T1000 (cell line): ENCODE data around the gene RAD51B.

ENCODE experiments used
- DNase-seq: peaks from one replicate; lab custom pipeline; 2025; ENCODE audit warnings: mixed read lengths; lab: John Stamatoyannopoulos, UW

Gene RAD51B

GRCh38 chr14:67835596-67835995 is 16.0 kb downstream of the RAD51B start:
- DNase-seq, result no peak

DNA sequence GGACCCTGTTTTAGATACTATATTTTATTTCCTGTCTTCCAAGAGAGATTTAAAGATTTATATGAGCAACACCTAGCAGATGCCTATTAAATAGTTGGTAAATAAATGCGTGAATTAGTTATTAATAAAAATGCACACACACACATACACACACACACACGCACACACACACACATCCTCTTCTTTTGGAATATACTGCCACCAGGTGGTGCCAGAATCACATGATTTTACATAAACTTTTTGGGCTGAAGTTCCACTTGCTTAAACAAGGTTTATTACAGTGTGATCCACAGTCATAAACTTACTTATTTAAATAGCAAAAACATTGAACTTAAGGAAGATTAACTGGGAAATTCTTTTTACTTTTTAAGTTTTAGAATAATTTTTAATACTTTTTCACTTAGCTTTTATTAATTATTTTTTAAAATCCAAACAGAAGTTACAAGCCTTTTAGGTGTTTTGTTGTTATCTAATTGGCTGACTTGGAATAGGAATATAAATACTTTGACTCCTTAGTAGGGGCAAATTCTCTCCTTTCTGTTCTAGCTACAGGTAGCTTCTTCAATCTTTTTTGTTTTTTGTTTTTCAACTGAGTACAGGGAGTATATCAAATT is 17.5 kb downstream of the RAD51B start:
- no peak for DNase-seq

- no peak for DNase-seq
Measured at GRCh38 chr14:67846029-67846610, 26.5 kb downstream of the RAD51B start.

DNA sequence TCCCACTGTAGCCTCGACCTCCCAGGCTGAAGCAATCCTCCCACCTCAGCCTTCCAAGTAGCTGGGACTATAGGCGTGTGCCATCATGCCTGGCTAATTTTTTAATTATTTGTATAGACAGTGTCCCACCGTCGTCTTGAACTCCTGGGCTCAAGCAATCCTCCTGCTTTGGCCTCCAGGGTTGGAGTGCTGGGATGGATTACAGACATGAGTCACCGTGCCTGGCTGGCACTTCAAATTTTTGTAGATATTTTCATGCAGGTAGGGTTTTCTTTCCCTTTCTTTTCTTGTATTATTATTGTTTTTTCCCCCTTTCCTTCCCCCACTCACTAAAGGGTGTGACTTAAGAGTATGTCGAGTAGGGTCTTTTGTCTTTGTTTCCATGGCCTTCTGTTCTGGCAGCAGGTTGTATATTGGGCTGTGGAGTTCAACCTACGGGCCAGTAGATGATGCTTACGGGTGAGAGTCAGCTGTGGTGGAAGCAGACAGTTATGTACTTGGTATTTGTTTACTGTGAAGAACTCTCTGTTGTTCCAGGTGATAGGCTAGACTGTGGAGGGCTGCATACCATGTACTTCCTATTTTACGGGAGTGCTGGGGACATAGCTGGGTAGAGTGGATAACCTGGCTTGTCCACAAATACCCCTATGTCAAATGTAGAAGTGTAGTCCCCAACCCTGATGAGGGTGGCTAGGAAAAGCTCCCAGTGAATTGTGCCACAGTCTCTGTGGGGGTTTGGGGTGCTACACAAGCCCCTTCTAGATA is 30.7 kb downstream of the RAD51B start:
- no peak for DNase-seq

- DNase-seq, result no peak
Measured at GRCh38 chr14:67851785-67852410, 32.3 kb downstream of the RAD51B start.

DNA sequence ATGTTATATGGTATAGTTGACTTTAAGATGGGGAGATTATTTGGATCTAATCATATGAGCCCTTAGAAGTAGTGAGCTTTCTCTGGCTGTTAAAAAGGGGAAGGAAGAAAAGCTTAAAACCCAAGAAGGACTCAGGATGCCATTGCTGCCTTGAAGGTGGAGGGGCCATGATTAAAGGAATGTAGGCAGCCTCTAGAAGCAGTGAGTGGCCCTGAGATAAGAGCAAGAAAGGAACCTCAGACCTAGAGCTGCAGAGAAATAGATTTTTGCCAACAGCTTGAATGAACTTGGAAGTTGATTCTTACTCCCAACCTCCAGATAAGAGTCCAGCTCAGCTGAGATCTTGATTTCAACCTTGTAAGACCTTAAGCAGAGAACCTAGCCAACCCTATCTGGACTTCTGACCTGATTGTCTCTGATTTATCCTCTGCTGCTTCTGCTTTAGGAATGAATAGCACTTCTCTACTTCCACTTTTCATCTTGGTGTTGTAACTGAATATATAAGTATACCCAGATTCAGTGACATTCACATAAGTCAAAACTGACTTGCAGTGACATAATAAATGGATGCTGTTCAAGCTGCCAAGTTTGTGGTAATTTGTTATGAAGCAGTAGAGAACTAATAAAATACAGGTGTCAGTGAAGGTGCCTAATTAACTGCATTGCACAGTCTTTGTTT is 33.5 kb downstream of the RAD51B start:
- no peak for DNase-seq

GRCh38 chr14:67853715-67854114 is 34.1 kb downstream of the RAD51B start:
- no peak for DNase-seq

DNA sequence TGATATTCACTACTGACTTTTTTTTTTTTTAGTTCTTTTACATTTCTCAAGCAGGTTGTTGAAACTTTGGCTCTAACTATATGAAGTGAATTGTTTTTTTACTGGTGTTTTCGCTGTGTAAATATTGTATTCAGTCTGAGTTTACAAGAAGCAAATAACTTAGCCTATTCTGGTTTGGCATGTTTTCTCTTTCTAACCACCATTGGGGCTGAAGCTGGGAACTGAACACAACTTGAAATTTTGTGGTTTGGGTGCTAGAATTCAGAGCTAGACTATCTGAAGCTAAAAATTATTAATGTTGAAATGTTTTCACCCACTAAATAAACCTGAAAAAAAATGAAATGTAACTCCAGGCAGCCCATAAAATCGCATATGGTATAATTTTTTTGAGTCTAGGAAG is 37.2 kb downstream of the RAD51B start:
- DNase-seq, result no peak

DNA sequence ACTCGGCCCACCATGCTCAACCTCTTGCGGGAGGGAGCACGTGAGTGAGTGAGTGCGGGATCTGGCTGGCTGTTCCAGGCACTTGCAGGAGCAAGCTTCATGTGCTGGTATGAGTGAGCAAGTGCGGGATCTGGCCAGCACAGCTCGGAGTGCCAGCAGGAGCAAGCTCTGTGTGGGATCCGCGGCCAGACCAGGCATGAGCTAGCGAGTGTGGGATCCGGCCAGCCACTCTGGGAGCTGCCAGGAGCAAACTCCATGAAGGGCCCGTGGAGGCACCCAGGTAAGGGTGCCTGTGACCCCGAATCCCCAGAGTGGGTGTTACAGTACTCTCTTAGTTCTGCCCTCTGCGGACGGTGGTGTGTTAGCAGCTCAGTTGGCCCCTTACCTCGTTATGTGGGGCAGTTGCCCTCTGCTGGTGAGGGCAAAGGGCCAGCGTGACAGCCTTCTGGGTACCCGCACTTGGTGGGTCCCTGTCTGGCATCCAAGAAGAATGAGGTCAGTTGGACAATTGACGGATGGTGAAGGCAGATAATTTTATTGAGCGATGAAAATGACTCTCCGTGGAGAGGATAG is 38.3 kb downstream of the RAD51B start:
- DNase-seq, result no peak

GRCh38 chr14:67859169-67859749 is 39.7 kb downstream of the RAD51B start:
- DNase-seq, result no peak

GRCh38 chr14:67863223-67863622 is 43.6 kb downstream of the RAD51B start:
- DNase-seq, result no peak

- no peak for DNase-seq
Measured at GRCh38 chr14:67875175-67876006, 55.8 kb downstream of the RAD51B start.

DNA sequence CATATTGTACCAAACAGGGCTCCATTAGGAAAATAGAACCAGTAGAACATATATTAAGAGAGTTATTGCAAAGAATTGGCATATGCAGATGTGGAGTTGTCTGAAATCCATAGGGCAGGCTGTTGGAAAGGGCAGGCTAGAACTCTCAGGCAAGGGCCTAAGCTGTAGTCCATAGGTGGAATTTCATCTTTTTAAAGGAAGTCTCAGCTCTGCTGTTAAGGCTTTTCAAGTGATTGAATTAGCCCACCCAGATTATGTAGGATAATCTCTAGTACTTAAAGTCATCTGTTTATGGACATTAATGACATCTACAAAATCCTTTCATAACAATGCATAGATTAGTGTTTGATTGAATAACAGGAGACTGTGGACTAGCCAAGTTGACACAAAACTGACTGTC is 59.4 kb downstream of the RAD51B start:
- no peak for DNase-seq

- DNase-seq, result no peak
Measured at GRCh38 chr14:67881225-67881624, 61.6 kb downstream of the RAD51B start.

GRCh38 chr14:67882986-67883555 is 63.5 kb downstream of the RAD51B start:
- no peak for DNase-seq

GRCh38 chr14:67883717-67884116 is 64.1 kb downstream of the RAD51B start:
- no peak for DNase-seq

DNA sequence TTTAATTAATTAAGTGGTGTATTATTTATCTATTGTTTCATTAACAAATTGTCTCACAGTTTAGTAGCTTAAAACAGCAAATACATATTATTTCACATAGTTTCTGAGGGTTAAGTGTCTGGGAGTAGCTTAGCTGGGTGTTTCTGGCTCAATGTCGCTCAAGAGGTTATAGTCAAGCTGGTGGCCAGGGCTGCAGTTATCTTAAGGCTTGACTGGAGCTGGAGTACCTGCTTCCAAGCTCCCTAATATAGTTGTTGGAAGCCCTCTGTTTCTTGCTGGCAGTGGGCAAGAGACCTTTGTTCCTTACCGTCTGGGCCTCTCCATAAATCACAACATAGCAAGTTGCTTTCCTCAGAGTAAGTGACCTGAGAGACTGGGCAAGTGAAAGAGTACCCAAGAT is 66.6 kb downstream of the RAD51B start:
- no peak for DNase-seq

GRCh38 chr14:67887478-67887877 is 67.9 kb downstream of the RAD51B start:
- no peak for DNase-seq

DNA sequence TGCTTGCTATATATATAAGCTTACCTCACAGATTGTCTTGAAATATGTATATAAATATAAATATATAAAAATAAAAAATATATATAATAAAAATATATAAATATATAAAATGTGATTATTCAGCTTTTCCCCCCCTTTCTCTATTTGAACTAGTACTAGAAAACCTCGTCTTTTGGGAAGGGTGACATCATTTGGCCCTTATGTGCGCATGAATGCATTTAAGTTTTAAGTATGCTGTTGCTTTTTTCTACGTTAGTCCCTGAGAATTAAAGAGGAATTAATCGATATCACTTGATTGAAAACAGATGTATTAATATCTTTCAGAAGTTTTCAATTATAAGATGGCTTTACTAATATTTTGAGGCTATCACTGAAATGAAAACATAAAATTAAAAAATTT is 69.9 kb downstream of the RAD51B start:
- DNase-seq, result no peak

GRCh38 chr14:67892466-67893100 is 73.0 kb downstream of the RAD51B start:
- no peak for DNase-seq
